ENCODE results near the gene C9orf50. TPM values are rescaled to one million over a fixed set of nuclear protein-coding genes. Genes with fewer than 3 reads are reported as not detected.

The C9orf50 gene
- total RNA-seq, 1 experiment from 2014 or later, result not detected

GRCh38 chr9:129570450-129571297, 50.2 kb downstream of the C9orf50 start:
- DNase-seq (ENCODE audit: low read depth, low spot score) (no peak), ATAC-seq (no peak)
- BruUV-seq (replicated peaks), result no TSS peak
- in situ Hi-C loops (cut with HindIII; ENCODE audit: low pct_unique_long_range_greater_than_20kb, low sequenced_read_pairs) (no loop called here), intact Hi-C loops (cut with micrococcal nuclease; ENCODE audit: unreplicated experiment) (no loop called here)
- Histone ChIP-seq H3K27me3 (ENCODE audit: control insufficient read depth, insufficient read depth, low read length) (no peaks in the 10 kb centered on the region), H3K4me1 (ENCODE audit: control insufficient read depth, insufficient read depth, low read length) (peaks cover 6% of the 10 kb centered on the region), H3K9me3 (ENCODE audit: control insufficient read depth, insufficient read depth, low read depth, low read length) (no peaks in the 10 kb centered on the region), H3K36me3 (ENCODE audit: control insufficient read depth, insufficient read depth, low read length) (no peaks in the 10 kb centered on the region), H3K27ac (ENCODE audit: low read length) (peak overlapping the region; percentile 69), H3K4me3 (ENCODE audit: low read depth in 2 of 2, low read length in 2 of 2) (no peak overlapping the region)
- TF ChIP-seq CTCF (IDR thresholded peaks at IDR 0.05) (no peak), POLR2AphosphoS5 (IDR thresholded peaks at IDR 0.05; ENCODE audit: low read depth, low read length) (no peak), TCF7L2 (IDR thresholded peaks at IDR 0.05; ENCODE audit: low read depth, low read length) (no peak), REST (IDR thresholded peaks at IDR 0.05; ENCODE audit: insufficient read depth in 1 of 2, low read depth in 2 of 2, low read length in 1 of 2) (no peak), SIN3A (IDR thresholded peaks at IDR 0.05; ENCODE audit: borderline replicate concordance, insufficient read depth, low read depth, low read length) (no peak)
- CTCF ChIA-PET, result interaction anchor here (0.6 kb wide), 2 partner anchors 29 to 227 kb away, joined by 3 read pairs; no protein-coding TSS in a partner anchor
- POLR2A ChIA-PET, result interaction anchor here (0.7 kb wide), 1 partner anchor 77 kb away, joined by 3 read pairs; no protein-coding TSS in a partner anchor

- CTCF ChIA-PET, result interaction anchor here (0.5 kb wide), 1 partner anchor 56 kb away, joined by 3 read pairs; the partner anchor contains the start of gene NTMT1
- Histone ChIP-seq H3K36me3 (ENCODE audit: control insufficient read depth, insufficient read depth, low read length) (no peaks in the 10 kb centered on the region), H3K4me1 (ENCODE audit: control insufficient read depth, insufficient read depth, low read length) (peaks cover 6% of the 10 kb centered on the region), H3K27ac (ENCODE audit: low read length) (no peak overlapping the region; the same call in 1 of the 2 replicates), H3K9me3 (ENCODE audit: control insufficient read depth, insufficient read depth, low read depth, low read length) (no peaks in the 10 kb centered on the region), H3K4me3 (ENCODE audit: low read depth in 2 of 2, low read length in 2 of 2) (no peak overlapping the region), H3K27me3 (ENCODE audit: control insufficient read depth, insufficient read depth, low read length) (no peaks in the 10 kb centered on the region)
- intact Hi-C loops (cut with micrococcal nuclease; ENCODE audit: unreplicated experiment) (no loop called here), in situ Hi-C loops (cut with HindIII; ENCODE audit: low pct_unique_long_range_greater_than_20kb, low sequenced_read_pairs) (no loop called here)
- DNase-seq (ENCODE audit: low read depth, low spot score), result no peak
- no TSS peak for BruUV-seq (replicated peaks)
- no peak for TF ChIP-seq REST (IDR thresholded peaks at IDR 0.05; ENCODE audit: insufficient read depth in 1 of 2, low read depth in 2 of 2, low read length in 1 of 2)
- TF ChIP-seq POLR2AphosphoS5 (IDR thresholded peaks at IDR 0.05; ENCODE audit: low read depth, low read length), result no peak
- no peak for TF ChIP-seq SIN3A (IDR thresholded peaks at IDR 0.05; ENCODE audit: borderline replicate concordance, insufficient read depth, low read depth, low read length)
- TF ChIP-seq CTCF (IDR thresholded peaks at IDR 0.05), result no peak; the same call in 1 of the 2 replicates
- TF ChIP-seq TCF7L2 (IDR thresholded peaks at IDR 0.05; ENCODE audit: low read depth, low read length), result no peak
- POLR2A ChIA-PET, result interaction anchor here (0.7 kb wide), 1 partner anchor 76 kb away, joined by 3 read pairs; no protein-coding TSS in a partner anchor
- peak; percentile 60 for ATAC-seq
These were observed 51.1 kb downstream of the C9orf50 start for GRCh38 chr9:129569502-129570449.

Data from Panc1 (cell line).